NCI-H1930 (cell line): ENCODE measurements around the gene SSBP2.

ENCODE experiments used
- DNase-seq, 2 experiments: peaks; one replicate each; lab custom pipeline; 2025; lab: John Stamatoyannopoulos, UW

Gene SSBP2

GRCh38 chr5:81590498-81591384 is 160.2 kb downstream of the SSBP2 start:
- DNase-seq, result no peak

- no peak for DNase-seq
Measured at GRCh38 chr5:81579262-81579924, 171.5 kb downstream of the SSBP2 start.

GRCh38 chr5:81577091-81577490 is 173.8 kb downstream of the SSBP2 start:
- no peak for DNase-seq

- no peak for DNase-seq
Measured at GRCh38 chr5:81575924-81576323, 175.0 kb downstream of the SSBP2 start.

GRCh38 chr5:81572201-81572600 is 178.7 kb downstream of the SSBP2 start:
- DNase-seq, result no peak

- DNase-seq, result no peak
Measured at GRCh38 chr5:81558188-81558587, 192.7 kb downstream of the SSBP2 start.

- no peak for DNase-seq
Measured at GRCh38 chr5:81556809-81557208, 194.1 kb downstream of the SSBP2 start.

GRCh38 chr5:81555865-81556264 is 195.0 kb downstream of the SSBP2 start:
- DNase-seq, result no peak

GRCh38 chr5:81554647-81555046 is 196.2 kb downstream of the SSBP2 start:
- DNase-seq, result peak in 1 of 2 experiments; percentile 9

GRCh38 chr5:81553567-81554212 is 197.2 kb downstream of the SSBP2 start:
- no peak for DNase-seq

GRCh38 chr5:81552852-81553566 is 197.9 kb downstream of the SSBP2 start:
- DNase-seq, result no peak

GRCh38 chr5:81549123-81549522 is 201.8 kb downstream of the SSBP2 start:
- DNase-seq, result no peak

GRCh38 chr5:81547001-81547400 is 203.9 kb downstream of the SSBP2 start:
- DNase-seq, result no peak

- no peak for DNase-seq
Measured at GRCh38 chr5:81545911-81546310, 205.0 kb downstream of the SSBP2 start.

- DNase-seq, result no peak
Measured at GRCh38 chr5:81544351-81545018, 206.4 kb downstream of the SSBP2 start.

GRCh38 chr5:81542242-81542641 is 208.7 kb downstream of the SSBP2 start:
- DNase-seq, result no peak

- no peak for DNase-seq
Measured at GRCh38 chr5:81537905-81538547, 212.9 kb downstream of the SSBP2 start.

GRCh38 chr5:81534441-81534840 is 216.5 kb downstream of the SSBP2 start:
- DNase-seq, result no peak

- no peak for DNase-seq
Measured at GRCh38 chr5:81533629-81534405, 217.1 kb downstream of the SSBP2 start.

- DNase-seq, result no peak
Measured at GRCh38 chr5:81530919-81531318, 220.0 kb downstream of the SSBP2 start.
